GM23248 (cell line): ENCODE measurements around the gene GOLGA2.

ENCODE experiments used
- EZH2 ChIP-seq: fragments of 200-600 bp; sonication (generic); IDR thresholded peaks from 2 replicates; pipeline ENCODE4 v1.6.1; 2018; ENCODE audit warnings: antibody characterized with exemption, mild to moderate bottlenecking; ENCODE audit not compliant: insufficient read depth, poor library complexity, severe bottlenecking
- EZH2phosphoT487 ChIP-seq: fragments of 200-600 bp; sonication (generic); IDR thresholded peaks from 2 replicates; pipeline ENCODE4 v1.6.1; 2018; ENCODE audit warnings: antibody characterized with exemption, moderate library complexity, mild to moderate bottlenecking, low read depth; ENCODE audit not compliant: insufficient read depth

- TF ChIP-seq EZH2 (no peak), EZH2phosphoT487 (no peak)
Measured at GRCh38 chr9:128266868-128267590, 8.8 kb downstream of the GOLGA2 start.
